HG03097 (cell line): ENCODE measurements around the gene TTC32.
"Not testable (repeated sequence)": the region's sequence is repeated elsewhere in the genome, so short reads cannot be mapped to it uniquely, and the experiment has no call there.

Experiments
- ATAC-seq: cut with Tn5 transposase; IDR thresholded peaks from one replicate; pipeline ENCODE4 v1.9.1; 2021; ENCODE audit not compliant: unreplicated experiment, low FRiP score

Gene TTC32

DNA sequence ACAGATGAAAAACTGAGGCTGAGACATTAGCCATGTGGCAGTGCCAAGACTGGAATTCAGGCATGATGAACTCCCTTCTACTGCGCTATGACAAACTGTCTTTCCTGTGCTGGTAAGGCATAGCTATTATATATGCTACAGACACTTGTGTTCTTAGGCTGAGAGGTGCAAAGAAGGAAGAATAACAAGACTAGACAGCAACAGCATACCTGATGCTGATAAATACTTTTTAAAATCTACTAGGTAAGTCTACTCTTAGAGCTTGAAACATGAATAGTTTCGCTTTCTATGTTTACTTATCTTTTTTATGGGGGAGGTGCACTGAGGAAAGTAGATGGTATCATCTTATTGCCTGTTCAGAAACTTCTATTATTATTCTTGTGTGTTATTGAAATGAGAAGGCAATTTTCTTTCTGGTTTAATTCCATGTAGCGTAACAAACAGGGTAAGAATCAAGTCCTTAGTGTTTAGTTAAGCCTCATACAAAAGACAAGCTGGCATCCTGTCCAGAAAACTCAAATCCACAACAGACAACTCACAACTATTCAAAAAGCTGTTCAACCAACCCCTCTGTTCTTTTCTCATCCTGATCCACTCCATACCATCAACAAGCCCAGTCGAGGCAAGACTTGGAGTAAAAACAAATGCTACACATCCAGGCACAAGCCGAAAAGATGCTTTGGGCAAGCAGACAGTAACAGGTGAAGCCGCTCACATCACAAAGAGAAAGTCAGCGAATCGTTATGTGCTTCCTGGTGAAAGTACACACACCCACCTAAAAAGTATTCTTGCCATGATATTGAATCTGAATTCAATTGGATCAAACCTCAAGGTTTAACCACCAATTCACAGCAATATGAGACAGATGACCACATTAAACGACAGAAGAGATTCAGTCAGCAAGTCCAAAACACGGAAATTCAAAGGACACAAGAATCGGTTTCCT is 1.5 kb downstream of the TTC32 start:
- ATAC-seq: no peak

DNA sequence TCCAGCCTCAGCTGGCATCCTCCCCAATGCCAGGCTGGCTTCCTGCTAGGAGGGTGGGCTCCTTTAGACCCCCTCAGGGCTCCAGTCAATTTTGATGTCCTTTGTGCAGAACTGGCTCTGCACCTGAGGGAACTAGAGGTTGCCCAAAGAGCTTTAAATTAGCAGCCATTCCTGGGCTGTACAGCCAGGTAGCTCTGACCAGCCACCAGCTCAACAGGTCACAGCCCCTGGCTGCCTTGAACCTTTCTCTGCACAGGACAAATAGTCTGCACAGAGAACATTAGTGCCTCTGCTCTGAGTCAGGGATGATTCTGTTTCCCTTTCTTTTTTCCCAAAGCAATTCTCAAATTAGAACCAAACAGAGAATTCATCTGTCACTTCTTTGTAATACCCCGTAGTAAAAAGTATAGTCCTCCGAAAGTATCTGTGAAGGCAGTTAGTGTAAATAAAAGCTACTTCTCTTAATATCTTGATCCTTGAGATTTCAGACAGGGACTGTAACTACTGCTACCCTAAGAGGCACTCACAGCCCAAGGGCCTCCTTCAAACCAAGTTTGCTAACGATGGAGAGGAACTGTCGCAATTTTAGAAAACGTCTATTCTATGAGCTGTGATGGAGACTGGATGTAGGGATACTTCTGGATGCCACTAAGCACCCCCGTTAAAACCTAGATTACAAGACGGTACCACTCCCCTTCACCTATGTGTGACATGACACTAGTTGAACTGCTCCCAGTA is 3.0 kb downstream of the TTC32 start:
- ATAC-seq: no peak

DNA sequence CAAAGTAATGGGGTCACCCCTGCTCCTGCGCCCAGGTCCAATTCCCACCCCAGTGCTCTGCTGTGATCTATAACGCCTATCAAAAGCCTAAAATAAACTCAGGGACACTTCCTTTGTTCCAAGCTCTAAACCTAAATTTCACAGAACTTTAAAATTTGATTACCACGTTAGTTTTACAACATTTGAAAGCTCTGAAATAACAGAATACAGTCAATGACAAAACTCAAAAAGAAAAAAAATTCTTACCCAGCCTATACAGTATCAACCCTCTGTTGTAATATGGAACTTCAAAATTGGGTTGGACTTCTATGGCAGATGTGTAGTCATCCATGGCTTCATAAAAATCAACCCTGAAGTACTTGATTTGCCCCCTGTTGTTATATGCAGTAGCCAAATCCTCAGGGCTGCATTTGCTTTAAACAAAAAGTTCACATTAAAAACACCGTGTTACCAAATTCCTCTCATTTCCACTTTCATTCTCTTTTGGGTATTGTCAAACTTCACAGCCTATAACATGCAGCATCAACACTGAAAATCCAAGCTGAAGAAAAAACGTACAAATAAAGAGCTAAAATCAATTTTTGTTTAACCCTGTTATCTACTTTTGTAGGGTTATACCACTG is 4.0 kb downstream of the TTC32 start:
- ATAC-seq: no peak

DNA sequence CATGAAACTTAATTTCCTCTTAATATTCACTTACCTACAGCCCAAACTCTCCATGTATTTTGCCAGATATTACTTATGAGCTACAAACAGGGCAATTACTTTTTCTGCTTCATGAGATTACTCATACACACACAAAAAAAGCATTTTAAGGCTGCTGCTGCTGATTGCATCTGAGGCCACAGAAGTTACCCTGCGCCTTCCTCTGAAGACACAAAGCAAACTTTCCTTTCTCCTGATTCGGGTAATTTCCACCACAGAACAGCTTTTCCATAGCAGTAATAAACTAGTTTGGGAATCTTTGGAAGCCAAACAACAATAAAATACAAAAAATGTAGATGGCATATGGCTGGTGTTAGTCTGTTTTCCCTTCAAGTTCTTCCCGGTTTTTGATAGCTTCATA is 6.2 kb downstream of the TTC32 start:
- ATAC-seq: no peak

DNA sequence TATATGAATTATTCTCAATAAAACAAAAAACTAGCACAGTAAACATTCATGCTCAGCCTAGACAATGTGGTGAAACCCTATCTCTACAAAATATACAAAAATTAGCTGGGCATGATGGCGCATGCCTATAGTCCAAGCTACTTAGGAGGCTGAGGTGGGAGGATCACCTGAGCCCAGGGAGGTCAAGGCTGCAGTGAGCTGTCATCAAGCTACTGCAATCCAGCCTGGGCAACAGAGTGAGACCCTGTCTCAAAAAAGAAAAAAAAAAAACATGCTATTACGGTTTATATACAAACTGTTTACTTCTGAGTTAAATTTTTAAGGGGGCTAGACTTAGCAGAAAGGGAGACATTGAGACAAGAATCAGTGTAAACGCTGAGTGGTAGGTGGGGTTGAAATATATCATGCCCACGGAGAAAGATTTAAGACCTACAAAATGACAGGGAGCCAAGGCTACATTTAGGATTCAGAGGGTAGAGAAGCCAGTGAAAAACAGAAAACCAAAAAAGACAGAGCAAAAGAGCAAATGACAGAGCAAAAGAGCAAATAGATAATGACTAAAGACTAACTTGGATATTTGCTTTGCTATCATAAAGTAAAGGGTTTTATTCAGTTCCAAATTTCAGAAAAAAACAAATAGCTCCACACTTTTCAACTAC is 7.5 kb downstream of the TTC32 start:
- ATAC-seq: no peak

DNA sequence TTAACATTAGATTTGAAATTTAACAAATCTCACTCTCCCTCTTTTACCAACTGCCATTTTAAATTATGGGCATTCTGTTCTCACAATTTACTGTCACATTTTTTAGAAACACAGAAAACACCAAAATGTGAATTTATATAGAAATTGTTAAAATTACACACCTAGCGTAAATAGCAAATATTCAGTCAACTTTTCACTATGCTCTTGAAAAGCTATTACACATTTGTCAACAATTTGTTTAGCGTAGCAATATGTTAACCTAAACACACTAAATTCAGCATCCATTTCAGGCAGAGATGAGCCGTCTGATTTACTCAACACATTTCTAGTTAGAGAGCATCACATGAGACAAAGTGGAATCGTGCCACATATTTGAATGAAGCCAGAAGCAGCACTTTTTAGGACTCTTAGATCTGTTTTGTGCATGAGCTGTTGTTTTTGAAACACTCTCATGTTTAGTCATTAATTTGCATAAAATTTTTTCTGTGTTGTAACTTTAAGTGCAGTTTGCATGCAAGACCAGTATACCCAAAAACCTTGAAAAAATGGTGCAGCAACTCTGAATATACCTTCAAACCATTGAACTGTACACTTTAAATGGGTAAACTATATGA is 8.2 kb downstream of the TTC32 start:
- ATAC-seq: peak; percentile 40

DNA sequence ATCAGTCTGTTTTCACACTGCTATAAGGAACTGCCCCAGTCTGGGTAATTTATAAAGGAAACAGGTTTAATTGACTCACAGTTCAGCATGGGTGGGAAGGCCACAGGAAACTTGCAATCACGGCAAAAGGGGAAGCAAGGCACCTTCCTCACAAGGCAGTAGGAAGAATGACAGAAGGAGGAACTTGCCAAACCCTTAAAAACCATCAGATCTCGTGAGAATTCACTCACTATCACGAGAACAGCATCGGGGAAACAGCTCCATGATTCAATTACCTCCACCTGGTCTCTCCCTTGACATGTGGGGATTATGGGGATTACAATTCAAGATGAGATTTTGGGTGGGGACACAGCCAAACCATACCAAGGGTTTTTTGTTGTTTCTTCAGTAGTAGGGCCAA is 9.8 kb downstream of the TTC32 start:
- ATAC-seq: not testable (repeated sequence)

DNA sequence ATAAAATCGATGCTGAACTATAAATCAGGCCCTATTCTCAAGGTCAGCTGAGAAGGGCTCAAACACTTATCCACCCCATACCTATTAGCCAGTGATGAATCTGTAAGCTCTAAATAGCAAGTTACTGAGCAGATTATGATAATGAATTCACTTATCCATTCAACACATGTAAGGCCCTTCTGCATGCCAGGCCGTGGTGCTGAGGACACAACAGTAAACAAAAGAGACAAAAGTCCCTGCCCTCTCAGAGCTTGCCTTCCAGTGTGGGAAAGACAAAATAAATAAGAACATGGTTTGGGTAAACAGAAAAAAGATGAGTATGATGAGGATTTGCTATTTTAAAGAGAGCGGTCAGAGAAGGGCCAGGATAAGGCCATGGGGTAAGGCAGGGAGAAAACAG is 11.7 kb downstream of the TTC32 start:
- no peak for ATAC-seq

DNA sequence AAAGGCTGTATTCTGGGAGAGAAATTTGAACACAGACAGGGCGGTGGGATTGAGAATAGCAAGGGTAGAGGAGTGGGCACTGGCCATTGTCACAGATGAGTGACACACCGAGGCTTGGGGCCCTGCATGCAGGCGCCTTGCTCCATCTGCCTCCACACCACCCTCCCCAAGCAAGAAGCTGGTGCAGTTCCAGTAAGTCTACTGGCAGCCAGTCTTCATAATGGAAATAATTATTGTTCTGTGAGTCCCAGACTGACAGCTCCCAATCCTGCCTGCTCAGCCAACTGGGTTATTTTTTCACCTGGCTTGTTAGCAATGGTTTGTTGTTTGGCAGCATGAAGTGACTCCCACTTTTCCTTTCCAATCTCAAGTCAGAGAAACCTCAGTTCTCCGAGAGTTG is 13.0 kb downstream of the TTC32 start:
- no peak for ATAC-seq

DNA sequence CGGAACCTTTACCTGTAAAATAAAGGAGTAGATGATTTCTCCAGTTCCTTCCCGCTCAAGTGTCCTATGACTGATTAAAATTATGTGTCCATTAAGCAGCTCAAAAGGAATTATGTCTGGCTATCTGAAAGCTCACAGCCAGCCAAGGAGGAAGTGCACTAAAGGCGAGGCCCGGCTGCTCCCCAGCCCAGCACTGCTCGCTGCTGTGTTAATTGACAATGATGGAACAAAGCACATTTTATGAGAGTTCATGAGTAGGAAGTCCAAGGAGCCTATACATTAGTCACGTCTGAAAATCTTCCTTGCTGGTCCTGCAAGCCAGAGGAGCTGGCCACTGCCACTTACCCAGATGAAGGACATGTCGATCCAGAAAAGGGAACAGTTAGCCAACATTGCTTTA is 14.3 kb downstream of the TTC32 start:
- ATAC-seq: no peak

DNA sequence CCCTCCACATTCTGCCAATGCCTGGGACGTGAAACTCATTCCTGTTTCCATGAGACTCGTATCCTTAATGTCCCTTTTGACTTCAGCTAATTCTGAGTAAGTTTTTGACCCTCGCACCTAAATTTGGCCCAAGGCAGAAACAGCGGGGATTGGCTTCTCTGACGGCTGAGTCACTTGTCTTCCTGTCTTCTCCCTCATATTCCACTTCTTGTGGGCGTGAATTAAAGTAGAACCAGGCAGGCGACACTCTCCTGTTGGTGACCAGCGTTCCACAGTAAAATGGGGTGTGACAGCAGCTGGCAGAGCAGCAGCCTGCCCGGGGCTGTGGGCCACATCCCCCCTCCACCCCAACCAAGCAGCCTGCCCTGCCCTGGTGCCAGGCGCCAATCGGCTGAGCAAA is 15.5 kb downstream of the TTC32 start:
- ATAC-seq: no peak

DNA sequence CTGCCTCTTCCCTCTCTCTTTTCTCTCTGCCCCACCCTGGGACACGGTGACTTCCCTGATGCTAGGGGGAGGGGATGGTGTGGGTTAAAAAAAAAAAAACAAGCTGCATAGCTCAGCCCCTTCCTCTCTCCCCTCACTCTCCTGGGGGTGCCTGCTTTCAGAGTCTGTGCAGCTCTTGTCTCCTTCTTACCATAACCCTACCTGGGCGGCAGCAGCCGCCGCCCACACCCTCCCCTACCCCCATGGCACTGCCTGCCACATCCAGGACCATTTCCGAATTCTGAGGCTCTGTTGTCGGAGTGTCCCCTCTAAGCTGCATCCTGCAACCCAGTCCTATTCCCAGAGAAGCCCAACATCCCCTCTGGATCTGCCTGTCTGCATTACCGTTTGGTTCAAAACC is 16.0 kb downstream of the TTC32 start:
- no peak for ATAC-seq

DNA sequence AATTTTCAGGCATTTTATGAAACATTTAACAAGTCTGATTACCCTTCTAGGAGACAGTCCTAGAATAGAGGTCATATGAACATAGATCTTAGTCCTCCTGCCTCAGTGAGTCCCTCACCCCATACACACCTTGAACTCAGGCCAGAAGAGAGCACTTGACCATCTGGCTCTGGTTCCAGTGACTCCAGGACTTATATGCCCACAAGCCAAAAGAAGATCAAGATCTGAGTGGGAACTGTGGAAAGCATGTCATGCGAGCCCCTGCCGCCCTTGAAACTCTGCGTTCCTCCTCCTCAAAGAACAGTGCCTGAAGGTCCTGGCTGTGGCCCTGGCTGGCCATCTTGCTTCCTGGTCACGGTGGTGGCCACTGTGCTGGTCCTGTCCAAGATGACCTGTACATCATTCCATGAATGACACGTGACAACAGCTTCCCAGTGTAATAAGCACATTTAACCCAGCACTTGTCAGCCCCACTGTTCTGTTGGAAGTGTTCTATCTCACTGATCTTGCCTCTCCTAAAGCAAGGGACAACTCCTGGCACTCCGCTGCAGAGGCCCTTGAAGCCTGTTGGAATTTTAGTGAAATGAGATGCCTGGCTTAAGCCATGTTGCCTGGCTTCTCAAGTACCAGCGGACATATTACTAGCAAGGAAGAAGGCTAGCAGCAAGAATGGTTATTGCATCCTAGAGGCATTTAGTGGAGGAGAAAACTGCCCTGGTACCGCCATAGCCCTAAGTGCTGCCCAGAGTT is 17.6 kb downstream of the TTC32 start:
- ATAC-seq: no peak

DNA sequence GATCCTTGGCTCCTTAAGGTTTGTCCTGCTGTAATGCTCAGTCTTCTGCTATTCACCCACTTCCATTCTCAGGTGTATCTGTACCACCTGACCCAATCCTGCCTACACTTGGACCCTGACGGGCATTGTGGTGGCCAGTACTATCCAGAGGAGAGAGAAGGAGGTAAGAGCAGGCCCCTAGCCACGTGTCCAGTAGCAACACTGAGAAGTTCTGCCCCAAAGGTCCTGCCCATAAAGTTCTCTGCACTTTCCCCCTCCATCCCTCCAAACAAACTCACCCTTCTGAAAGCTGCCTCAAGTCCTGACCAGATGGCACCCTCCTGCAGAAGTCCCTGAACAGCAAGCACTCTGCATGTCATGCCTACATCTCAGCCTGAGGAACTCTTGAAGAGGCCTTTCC is 18.3 kb downstream of the TTC32 start:
- no peak for ATAC-seq

DNA sequence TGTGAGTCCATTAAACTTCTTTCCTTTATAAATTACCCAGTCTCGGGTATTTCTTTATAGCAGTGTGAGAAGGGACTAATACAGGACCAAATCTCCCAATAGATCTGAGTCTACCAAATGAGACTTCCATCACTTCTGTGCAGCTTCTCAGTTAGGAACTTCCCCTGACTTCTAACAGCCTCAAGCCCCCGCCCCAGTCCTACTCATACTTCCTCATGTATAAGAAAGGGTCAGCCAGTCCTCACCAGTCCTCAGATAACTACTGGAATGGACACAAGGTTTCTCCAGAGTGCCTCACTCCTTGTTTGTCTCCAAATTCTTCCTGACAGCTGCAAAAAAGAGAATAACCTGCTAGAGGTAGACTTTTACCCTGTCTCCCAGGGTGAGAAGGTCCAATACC is 19.5 kb downstream of the TTC32 start:
- ATAC-seq: no peak

DNA sequence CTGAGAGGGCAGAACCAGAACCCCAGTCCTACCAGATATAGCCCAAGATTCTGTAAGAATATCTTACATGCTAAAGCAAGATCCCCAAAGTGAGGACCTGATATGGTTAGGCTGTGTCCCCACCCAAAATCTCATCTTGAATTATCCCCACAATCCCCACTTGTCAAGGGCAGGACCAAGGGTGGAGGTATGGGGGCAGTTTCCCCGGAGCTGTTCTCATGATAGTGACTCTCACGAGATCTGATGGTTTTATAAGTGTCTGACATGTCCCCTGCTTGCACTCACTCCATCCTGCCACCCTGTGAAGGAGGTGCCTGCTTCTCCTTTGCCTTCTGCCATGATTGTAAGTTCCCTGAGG is 19.9 kb downstream of the TTC32 start:
- ATAC-seq: no peak

DNA sequence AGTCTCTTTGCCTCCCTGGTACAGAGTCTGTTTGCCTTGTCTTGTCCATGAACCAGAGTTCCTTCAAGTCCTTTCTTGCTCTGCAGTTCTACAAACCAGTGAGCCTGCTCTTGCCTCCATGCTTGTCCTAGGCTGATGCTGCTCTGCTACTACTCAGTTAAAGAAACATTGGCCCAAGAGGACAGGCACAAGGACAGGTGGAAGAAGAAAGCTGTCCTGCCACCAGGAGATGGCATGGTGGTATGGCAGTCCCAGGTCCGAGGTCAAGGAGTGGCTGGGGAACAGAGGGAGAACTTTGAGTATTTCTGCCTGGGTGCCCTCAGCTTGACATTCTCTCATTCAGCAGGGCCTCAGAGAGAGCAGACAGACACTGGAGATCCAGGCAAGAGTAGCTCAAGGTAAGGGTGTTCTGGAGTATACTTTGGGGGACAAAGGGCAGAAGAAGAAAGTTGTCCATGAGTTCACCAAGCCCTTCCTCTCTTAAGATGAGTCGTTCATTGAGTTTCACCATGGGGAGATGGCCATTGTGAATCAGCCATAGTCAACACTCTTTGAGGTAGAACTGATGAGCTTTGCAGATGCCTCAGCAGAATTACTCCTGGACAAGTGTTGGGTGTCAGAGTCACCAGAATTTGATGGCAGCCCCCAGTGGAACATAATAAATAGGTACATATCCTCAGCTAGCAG is 20.4 kb downstream of the TTC32 start:
- ATAC-seq: no peak

DNA sequence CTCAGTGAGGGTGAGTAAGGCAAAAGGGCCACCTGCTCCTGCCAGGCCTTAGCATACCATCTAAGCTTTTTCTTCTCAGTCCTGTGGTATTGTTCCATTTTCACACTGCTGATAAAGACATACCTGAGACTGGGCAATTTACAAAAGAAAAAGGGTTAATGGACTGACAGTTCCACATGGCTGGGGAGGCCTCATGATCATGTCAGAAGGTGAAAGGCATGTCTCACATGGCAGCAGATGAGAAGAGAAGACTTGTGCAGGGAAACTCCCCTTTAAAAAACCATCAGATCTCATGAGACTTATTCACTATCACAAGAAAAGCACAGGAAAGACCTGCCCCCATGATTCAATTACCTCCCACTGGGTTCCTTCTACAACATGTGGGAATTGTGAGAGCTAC is 21.6 kb downstream of the TTC32 start:
- not testable (repeated sequence) for ATAC-seq

DNA sequence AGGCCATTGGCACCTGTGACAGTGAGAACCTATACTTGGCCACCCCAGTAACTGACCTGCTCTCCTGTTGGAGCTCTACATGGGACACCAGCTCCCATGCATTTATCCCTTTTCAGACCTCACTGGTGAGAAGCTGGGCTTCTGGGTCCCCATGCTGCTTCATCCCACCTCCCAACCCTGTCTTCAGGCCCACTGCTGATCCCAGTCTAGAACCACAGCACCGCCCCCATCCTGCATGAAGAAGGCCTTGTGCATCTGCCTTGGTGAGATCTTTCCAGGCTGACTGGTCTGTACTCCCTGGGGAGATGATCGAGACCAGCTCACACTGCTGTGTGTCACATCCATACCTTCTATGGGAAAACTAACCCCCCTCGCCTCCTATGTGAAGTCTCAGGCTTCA is 22.7 kb downstream of the TTC32 start:
- no peak for ATAC-seq
